ENCODE data around the gene ARRDC1.

GRCh38 chr9:137569609-137570203, 35.8 kb upstream of the ARRDC1 start:
- TF ChIP-seq CTCF (IDR thresholded peaks at IDR 0.05; ENCODE audit: insufficient read depth, low read length) (no peak), REST (IDR thresholded peaks at IDR 0.05; ENCODE audit: insufficient replicate concordance, low read depth) (no peak), GABPA (IDR thresholded peaks at IDR 0.05; ENCODE audit: low read depth) (no peak), POLR2AphosphoS5 (IDR thresholded peaks at IDR 0.05; ENCODE audit: low read depth) (no peak)

All from HL-60 (cell line).